T-helper 1 cell (primary cell): ENCODE data around the gene ELOB.

Experiments used
- DNase-seq, 5 donors: peaks; one replicate each; pipeline ENCODE4 v3.0.0-alpha.2; 2012 to 2020

The ELOB gene

DNA sequence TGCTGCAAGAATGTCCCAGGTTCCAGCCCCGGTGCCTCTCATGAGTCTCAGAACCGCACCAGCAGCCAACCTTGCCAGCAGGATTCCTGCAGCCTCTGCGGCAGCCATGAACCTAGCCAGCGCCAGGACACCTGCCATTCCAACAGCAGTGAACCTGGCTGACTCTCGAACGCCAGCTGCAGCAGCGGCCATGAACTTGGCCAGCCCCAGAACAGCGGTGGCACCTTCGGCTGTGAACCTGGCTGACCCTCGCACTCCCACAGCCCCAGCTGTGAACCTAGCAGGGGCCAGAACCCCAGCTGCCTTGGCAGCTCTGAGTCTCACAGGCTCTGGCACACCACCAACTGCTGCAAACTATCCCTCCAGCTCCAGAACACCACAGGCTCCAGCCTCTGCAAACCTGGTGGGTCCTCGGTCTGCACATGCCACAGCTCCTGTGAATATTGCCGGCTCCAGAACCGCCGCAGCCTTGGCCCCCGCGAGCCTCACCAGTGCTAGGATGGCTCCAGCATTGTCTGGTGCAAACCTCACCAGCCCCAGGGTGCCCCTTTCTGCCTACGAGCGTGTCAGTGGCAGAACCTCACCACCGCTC is 9.8 kb downstream of the ELOB start:
- DNase-seq = no peak

DNA sequence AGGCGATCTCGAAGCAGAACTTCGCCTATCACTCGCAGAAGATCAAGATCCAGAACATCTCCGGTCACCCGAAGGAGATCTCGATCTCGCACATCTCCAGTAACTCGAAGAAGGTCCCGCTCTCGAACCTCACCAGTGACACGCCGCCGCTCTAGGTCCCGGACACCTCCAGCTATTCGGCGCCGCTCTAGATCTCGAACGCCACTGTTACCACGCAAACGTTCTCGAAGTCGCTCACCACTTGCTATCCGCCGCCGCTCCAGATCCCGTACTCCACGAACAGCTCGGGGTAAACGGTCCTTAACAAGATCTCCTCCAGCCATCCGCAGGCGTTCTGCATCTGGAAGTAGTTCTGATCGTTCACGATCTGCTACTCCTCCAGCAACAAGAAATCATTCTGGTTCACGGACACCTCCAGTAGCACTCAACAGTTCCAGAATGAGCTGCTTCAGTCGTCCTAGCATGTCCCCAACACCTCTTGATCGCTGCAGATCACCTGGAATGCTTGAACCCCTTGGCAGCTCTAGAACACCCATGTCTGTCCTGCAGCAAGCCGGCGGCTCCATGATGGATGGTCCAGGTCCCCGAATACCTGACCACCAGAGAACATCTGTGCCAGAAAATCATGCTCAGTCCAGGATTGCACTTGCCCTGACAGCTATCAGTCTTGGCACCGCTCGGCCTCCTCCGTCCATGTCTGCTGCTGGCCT is 10.5 kb downstream of the ELOB start:
- no peak for DNase-seq

DNA sequence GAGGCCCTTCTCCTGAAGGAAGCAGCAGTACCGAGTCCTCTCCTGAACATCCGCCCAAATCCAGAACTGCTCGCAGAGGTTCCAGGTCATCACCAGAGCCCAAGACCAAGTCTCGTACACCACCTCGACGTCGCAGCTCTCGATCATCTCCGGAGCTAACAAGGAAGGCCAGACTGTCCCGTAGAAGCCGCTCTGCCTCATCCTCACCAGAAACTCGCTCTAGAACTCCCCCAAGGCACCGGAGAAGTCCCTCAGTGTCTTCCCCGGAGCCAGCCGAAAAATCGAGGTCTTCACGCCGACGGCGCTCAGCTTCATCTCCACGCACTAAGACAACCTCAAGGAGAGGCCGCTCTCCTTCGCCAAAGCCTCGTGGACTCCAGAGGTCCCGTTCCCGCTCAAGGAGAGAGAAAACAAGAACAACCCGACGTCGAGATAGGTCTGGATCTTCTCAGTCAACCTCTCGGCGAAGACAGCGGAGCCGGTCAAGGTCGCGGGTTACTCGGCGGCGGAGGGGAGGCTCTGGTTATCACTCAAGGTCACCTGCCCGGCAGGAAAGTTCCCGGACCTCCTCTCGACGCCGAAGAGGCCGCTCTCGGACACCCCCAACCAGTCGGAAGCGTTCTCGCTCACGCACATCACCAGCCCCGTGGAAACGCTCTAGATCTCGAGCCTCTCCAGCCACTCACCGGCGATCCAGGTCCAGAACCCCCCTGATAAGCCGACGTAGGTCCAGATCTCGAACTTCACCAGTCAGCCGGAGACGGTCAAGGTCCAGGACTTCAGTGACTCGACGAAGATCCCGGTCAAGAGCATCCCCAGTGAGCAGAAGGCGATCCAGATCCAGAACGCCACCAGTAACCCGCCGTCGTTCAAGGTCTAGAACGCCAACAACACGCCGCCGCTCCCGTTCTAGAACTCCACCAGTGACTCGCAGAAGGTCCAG is 11.3 kb downstream of the ELOB start:
- DNase-seq = no peak

DNA sequence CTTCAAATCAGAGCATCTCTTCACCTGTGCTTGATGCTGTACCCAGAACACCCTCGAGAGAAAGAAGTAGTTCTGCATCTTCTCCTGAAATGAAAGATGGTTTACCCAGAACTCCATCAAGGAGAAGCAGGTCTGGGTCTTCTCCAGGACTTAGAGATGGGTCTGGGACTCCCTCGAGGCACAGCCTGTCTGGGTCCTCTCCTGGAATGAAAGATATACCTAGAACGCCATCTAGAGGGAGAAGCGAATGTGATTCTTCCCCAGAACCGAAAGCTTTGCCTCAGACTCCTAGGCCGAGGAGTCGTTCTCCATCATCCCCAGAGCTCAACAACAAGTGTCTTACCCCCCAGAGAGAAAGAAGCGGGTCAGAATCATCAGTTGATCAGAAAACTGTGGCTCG is 12.4 kb downstream of the ELOB start:
- DNase-seq = no peak

DNA sequence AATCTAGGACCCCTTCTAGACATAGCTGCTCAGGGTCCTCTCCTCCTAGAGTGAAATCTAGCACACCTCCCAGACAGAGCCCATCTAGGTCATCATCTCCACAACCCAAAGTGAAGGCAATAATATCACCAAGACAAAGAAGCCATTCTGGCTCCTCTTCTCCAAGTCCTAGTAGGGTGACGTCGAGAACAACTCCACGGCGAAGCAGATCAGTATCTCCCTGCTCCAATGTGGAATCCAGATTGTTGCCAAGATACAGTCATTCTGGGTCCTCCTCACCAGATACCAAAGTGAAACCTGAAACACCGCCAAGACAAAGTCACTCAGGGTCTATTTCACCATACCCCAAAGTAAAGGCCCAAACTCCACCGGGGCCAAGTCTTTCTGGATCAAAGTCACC is 13.9 kb downstream of the ELOB start:
- DNase-seq = no peak

DNA sequence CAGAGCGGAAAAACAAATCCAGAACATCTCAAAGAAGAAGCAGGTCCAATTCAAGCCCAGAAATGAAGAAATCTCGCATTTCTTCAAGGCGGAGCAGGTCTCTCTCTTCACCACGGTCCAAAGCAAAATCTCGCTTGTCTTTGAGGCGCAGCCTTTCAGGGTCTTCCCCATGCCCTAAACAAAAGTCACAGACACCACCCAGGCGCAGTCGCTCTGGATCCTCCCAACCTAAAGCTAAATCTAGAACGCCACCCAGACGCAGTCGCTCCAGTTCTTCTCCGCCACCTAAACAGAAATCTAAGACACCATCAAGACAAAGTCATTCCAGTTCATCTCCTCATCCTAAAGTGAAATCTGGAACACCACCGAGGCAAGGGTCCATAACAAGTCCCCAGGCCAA is 14.4 kb downstream of the ELOB start:
- no peak for DNase-seq

DNA sequence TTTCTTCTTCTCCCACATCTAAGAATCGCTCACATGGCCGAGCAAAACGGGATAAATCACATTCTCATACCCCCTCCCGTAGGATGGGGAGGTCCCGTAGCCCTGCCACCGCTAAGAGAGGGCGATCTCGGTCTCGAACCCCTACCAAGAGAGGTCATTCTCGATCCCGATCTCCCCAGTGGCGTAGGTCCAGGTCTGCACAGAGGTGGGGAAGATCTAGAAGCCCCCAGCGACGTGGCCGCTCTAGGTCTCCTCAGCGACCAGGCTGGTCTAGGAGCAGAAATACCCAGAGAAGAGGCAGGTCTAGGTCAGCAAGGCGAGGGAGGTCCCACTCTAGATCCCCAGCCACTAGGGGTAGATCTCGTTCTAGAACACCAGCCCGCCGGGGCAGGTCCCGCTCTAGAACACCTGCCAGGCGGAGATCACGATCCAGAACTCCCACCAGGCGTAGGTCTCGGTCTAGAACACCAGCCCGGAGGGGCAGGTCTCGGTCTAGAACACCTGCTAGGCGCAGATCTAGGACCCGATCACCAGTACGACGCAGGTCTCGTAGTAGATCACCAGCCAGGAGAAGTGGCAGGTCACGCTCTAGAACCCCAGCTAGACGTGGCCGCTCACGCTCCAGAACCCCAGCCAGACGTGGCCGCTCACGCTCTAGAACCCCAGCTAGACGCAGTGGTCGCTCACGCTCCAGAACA is 15.0 kb downstream of the ELOB start:
- DNase-seq = no peak

DNA sequence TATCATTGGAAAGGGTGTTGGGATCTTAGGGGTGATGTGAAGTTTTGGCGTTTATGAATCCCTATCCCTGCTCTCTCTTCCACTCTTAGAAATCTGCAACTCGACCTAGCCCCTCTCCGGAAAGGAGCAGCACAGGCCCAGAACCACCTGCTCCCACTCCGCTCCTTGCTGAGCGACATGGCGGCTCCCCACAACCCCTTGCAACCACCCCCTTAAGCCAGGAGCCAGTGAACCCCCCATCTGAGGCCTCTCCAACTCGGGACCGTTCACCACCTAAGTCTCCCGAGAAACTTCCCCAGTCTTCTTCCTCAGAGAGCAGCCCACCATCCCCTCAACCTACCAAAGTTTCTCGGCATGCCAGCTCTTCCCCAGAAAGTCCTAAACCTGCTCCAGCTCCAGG is 15.6 kb downstream of the ELOB start:
- DNase-seq = no peak

DNA sequence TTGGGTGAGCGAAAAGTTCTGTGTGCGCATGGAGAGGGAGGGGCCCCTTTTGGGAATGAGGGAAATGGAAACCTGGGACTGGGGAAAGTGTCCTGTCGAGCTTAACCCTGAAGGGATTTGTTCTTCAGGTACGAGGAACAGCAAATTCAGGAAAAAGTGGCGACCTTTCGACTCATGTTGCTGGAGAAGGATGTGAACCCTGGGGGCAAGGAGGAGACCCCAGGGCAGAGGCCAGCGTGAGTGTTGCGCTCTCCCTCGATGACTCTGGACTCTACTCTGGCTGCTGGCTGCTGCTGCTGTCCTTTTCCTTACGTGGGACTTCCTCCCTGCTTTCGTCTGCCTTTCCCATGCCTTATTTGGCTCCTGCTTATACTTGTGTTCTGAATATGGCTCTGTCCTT is 19.7 kb downstream of the ELOB start:
- no peak for DNase-seq

DNA sequence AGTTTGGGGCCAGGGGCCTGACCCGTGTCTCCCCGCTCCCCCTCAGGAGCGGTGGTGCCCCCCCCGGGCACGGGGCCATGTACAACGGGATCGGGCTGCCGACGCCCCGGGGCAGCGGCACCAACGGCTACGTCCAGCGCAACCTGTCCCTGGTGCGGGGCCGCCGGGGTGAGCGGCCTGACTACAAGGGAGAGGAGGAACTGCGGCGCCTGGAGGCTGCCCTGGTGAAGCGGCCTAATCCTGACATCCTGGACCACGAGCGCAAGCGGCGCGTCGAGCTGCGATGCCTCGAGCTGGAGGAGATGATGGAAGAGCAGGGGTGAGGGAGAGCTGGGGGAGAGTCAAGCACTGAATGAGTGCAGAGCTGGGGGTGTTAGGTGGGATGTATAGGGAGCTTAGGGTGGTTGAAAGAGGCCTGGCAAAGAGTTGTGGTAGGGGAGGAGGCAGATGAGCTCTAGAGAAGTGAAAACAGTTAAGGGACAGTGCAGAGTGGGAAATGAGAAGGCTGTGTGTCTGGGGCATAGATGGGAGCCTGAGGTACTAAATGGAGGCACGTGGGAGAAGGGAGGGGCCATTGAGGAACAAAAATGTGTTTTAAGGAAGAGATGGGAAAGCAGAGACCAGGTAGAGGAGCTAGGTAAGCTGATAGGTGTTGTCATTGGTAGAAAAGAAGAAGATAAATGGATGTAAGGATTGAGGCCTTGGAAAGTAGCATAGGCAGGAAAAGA is 20.6 kb downstream of the ELOB start:
- DNase-seq = no peak

DNA sequence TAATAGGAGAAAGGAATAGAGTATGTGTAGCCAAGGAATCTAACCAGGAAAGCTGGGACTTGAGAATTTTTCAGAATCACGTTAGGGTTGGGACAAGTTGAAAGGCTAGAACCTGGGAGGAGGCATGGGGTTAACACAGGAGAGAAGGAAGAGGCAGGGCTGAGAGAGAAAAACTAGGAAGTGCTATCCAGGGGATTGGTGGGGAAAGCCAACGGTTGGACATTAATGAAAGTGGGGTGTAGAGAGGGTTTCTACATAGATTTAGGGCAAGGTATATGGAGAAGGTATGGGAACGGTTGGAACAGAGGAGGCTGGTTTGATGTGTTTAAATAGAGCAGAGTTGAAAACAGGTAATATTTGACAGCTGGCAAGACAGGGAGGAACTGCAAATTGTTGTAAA is 21.9 kb downstream of the ELOB start:
- DNase-seq = no peak

DNA sequence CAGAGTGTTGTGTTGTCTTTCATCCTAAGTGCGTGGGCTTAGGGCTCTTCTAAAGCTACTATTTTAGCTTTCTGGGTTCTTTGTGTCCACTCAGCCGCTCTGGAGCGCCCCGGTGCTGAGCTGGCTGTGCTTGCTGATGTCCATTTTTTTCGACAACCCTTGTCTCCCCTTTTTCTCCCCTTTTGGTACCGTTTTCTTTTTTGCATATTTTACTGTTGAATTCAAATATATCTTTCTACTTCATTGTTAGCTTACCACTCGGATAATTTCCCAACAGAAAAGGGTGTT is 23.4 kb downstream of the ELOB start:
- DNase-seq = no peak

DNA sequence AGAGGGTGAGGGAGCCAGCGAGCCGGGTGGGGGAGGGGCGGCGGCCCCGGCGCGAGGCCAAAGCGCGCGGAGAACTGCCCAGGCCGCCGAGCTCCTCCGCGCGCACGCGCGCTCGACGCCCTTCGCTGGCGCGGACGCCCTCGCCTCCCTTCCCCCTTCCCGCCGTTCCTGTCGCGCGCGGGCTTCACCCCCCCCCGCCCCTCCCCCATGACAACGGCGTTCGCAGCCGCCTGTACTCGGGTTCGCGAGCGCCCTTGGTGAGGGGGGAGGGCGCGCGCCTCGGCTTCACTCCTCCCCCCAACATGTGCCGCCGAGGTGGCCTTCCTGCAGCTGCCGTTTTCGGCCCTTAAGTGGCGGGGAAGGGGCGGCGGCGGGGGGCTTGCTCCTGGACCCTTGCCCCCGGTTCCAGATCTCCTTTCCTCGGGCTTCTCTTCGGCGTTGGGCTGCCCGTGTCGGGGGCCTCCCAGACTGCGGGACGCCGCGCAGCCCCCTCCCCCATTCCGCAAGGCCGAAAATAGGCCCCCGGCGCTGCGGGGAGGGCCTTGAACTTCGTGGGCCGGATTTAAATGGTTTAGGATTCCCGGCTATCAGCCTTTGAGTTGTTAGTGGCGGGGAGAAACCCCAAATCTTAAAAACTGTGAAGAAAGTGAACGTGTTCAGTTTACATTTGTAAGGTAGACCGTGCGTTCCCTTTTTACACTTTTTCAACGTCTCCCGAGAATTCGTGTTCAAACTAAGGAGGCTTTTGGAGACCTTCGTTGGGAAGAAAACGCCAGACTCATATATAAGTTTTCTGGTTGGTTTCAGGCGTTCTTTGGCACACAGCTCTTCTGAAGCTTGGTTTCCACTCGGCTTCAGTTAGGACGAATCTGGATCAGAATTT is 24.0 kb downstream of the ELOB start:
- peak; percentile 50 to 82 (median 58) for DNase-seq

DNA sequence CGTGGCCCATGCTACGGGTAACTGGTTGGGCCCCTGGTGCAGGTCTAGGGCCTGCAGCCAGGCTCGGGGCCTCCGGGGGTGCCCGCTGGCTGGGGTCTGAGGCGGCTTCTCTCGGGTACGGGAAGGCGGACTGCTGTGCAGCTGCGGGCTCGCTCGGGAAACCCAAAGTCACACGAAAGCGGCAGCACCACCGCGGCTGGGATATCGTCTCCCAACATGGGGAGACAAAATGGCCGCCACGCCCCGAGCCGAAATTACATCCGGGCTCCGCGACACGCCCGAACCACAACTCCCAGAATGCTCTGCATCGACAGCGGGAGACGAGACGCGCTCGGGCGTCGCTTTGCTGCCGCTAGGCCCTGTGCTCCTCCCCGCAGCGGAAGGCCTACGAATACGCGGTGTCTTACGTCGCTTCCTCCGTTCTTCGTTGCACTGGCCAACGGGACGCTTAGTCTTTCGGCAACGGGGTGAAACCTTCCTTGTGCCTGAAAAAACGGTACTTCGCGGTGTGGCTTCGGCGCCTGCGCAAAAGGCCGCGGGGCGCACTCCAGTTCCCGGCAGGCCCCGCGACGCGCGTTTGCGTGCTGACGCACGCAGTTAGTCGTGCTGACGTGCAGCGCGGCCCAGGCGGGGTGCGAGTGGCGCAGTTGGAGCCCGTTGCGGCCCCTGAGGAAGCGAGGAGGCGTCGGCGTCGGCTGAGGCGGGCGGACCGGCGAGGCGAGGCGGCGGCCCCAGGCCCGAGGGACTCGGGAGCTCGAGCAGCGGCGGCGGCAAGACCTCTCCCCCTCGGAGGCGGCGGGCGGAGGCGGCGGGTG is 24.8 kb downstream of the ELOB start, which contains the start of gene SRRM2:
Gene SRRM2 (plus strand): TSS at position 604 of the 815 bp plus-strand sequence. CDS start 3,727 bp downstream, outside the sequence.
- DNase-seq = peak; percentile 85 to 98 (median 93)

DNA sequence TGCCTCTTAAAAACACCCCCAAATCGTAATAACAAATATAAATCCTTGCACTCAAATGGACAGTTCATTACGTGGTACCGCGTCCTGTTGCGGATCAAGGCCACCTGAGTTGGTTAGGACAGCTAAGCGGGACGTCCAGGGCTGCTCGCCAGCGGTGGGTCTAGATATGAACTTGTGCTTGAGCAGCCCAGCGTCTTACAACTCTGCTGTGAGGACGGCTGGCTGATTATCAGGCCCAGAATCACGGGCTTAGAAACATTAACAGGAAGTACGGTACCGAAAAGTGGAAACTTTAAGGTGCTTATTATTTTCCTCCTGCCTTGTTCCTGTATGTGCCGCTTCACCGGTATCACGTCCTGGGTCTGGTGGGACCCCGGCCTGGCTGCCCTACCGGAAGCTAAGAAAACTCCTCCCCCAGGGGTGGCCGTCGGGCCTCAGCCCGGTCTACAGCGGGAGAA is 25.5 kb downstream of the ELOB start:
- no peak for DNase-seq

DNA sequence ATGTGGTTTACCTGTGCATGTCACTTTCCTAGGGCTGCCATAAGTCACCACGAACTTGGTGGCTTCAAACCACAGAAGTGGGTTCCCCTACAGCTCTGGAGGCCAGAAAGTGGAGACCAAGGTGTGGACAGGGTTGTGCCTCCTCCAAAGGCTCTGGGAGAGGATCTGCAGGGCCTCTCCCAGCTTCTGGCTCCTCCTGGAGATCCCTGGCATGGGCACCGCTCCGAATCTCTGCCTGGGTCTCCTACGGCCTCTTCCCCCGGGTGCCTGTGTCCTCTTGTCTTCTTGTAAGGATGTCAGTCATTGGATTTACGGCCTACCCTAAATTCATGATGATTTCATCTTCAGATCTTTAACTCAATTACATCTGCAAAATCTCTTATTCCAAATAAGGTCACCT is 27.1 kb downstream of the ELOB start:
- DNase-seq = no peak

DNA sequence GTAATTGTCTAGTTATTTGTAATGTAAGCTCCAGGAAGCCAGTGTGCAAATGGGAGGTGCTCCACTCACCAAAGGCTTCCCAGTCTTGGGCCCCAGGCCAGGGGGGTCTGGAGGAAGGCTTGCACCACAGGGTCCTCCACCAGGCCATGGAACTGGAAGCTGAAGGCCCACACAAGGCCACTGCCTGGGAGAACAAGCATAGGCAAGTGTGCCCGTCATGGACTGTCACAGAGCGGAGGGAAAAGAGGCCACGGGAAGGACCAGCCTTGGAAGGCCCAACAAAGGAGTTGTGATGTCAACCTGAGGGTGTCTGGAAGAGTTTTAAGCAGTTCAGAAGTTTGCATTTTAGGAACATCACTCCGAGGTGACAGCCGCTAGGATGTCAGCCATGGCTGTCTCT is 27.6 kb downstream of the ELOB start:
- DNase-seq = no peak

DNA sequence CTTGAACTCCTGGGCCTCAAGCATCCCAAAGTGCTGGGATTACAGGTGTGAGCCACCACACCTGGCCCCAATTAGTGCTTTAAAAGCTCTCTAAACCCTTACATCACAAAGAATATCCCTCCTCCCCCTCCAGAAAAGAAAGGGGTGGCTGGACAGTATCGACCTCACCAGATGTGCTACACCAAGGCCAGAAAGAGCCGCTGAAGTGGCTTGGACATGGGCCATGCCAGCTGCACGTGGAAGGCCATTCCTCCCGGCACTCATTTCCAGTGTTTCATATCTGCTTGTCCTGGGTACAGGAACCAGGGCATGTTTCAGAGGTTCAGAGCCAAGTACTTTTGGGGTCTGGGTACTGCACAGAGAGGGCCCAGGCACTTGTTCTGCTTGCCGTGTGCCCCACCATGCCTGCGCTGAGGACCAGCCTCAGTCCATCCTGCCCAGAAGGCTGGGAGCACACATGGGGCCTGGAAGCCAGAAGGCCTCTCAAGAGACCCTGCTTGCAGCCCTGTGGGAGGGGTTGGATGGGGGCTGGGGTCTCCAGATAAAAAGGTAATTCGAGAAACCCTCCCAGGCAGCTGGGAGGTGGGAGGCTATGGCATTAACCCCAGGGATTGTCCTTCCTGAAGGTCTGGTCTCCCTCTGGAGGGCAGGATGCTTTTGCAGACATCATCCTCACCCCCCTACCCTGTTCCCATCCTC is 28.2 kb downstream of the ELOB start:
- DNase-seq = no peak

DNA sequence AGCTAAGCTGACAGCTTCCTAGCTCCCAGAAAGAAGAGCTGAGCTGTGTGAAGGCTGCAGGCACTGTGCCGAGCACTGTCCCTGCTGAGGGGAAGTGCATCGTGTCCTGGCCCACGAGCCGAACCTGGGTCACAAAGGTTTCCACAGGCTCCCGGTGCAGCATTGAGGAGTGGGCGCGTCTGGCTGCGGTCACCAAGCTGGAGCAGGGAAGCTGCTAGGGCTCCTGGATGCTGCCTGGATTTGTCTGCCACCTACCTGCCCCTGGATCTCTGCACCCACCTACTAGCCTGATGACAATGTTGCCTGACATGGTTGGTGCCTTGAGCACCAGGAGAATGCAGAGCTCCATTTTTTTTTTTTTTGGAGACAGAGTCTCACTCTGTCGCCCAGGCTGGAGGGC is 31.1 kb downstream of the ELOB start:
- DNase-seq = no peak
